ENCODE data around the gene CDC42BPB. TPM values are rescaled to one million over a fixed set of nuclear protein-coding genes. Genes with fewer than 3 reads are reported as not detected.

The CDC42BPB gene
- total and polyA plus RNA-seq, 2 of the 4 experiments (the other 2 are of a cell fraction): 49.1 to 81.4 TPM

GRCh38 chr14:103030741-103031565 lies 26.4 kb downstream of the CDC42BPB start:
- Histone ChIP-seq H3K4me1 (ENCODE audit: control insufficient read depth, insufficient read depth, low read length) (peaks cover 10% of the 10 kb centered on the region), H2AK9ac (replicated peaks; ENCODE audit: low read depth, low read length, poor library complexity) (no peak overlapping the region), H3K14ac (replicated peaks; ENCODE audit: low read depth, low read length) (no peak overlapping the region), H2BK120ac (ENCODE audit: low read depth, low read length) (no peak overlapping the region), H4K5ac (ENCODE audit: low read depth, low read length) (no peak overlapping the region), H3K4ac (ENCODE audit: low read depth, low read length) (no peak overlapping the region), H3K79me1 (ENCODE audit: low read depth in 1 of 2, low read length in 2 of 2) (peaks cover 18 to 58% of the 10 kb centered on the region in 2 experiments; a peak in 3 of 4 replicates), H2BK15ac (ENCODE audit: low read depth, low read length) (no peak overlapping the region), H2AFZ (replicated peaks; ENCODE audit: low read length, poor library complexity) (no peak overlapping the region), H3K36me3 (ENCODE audit: control insufficient read depth, insufficient read depth, low read length) (no peaks in the 10 kb centered on the region), H3K18ac (ENCODE audit: low read depth, low read length) (no peak overlapping the region), H2AK5ac (ENCODE audit: low read depth, low read length) (no peak overlapping the region), H3K9me3 (ENCODE audit: control insufficient read depth, insufficient read depth, low read length) (no peaks in the 10 kb centered on the region), H3K4me2 (ENCODE audit: low read depth, low read length) (no peak overlapping the region), H2BK20ac (ENCODE audit: low read depth, low read length) (no peak overlapping the region), H3K9me1 (ENCODE audit: insufficient read depth, low read length) (peaks cover 13% of the 10 kb centered on the region), H4K8ac (ENCODE audit: low read depth in 2 of 2, low read length in 2 of 2) (no peak overlapping the region), H3K4me3 (ENCODE audit: insufficient read depth, low read depth, low read length) (no peak overlapping the region), H3K27ac (ENCODE audit: insufficient read depth, low read length) (no peak overlapping the region), H3K27me3 (ENCODE audit: control insufficient read depth, insufficient read depth, low read length) (no peaks in the 10 kb centered on the region), H3K9ac (ENCODE audit: low read depth, low read length) (no peak overlapping the region), H4K20me1 (ENCODE audit: insufficient read depth, low read length) (peaks cover 62% of the 10 kb centered on the region), H4K91ac (ENCODE audit: insufficient read depth, low read depth, low read length) (no peak overlapping the region), H3K23ac (ENCODE audit: low read depth, low read length) (no peak overlapping the region), H2BK5ac (ENCODE audit: low read depth, low read length, poor library complexity, severe bottlenecking) (no peak overlapping the region), H3K56ac (ENCODE audit: extremely low read depth, insufficient read depth, low read length) (no peak overlapping the region)
- intact Hi-C loops (cut with micrococcal nuclease): no loop called here
- ATAC-seq (ENCODE audit: low read depth) (no peak), DNase-seq (peak; percentile 25)
- ChIA-PET CTCF (interaction anchor here (1.1 kb wide), 1 partner anchor 11 kb away, joined by 3 read pairs; no protein-coding TSS in a partner anchor), POLR2A (ENCODE audit: unreplicated experiment) (no interaction called here)
- in situ Hi-C loops (cut with MboI; ENCODE audit: low sequenced_read_pairs): no loop called here
- WGBS, 2 experiments (ENCODE audit: extremely low coverage in 2 of 2, insufficient read length in 1 of 2): 95% methylated on average over 4 of the region's 13 CpGs; no CpG with 5 or more reads in 1 of the 2 experiments
- no TSS peak for BruUV-seq (replicated peaks)
- TF ChIP-seq POLR2A (IDR thresholded peaks at IDR 0.05; ENCODE audit: low read depth, low read length): no peak
- no peak for TF ChIP-seq MXI1 (IDR thresholded peaks at IDR 0.05; ENCODE audit: borderline replicate concordance, low read depth, low read length)
- TF ChIP-seq RFX5 (IDR thresholded peaks at IDR 0.05; ENCODE audit: low read depth, low read length): no peak
- no peak for TF ChIP-seq CTCF (conservative IDR thresholded peaks at IDR 0.05; ENCODE audit: low read depth, low read length)
- dilution Hi-C loops (cut with HindIII; ENCODE audit: low sequenced_read_pairs, unreplicated experiment): no loop called here
